GM18508 (cell line): ENCODE measurements around the gene DDX24.
A peak's percentile ranks its signal among the peaks of the same experiment; 100 is the strongest.

Source experiments
- ATAC-seq: cut with Tn5 transposase; IDR thresholded peaks from one replicate; pipeline ENCODE4 v1.9.1; 2021; ENCODE audit warnings: moderate number of reproducible peaks; ENCODE audit not compliant: insufficient read depth, unreplicated experiment

DDX24 gene

GRCh38 chr14:94049625-94050023 is 31.4 kb downstream of the DDX24 start:
- ATAC-seq: no peak

DNA sequence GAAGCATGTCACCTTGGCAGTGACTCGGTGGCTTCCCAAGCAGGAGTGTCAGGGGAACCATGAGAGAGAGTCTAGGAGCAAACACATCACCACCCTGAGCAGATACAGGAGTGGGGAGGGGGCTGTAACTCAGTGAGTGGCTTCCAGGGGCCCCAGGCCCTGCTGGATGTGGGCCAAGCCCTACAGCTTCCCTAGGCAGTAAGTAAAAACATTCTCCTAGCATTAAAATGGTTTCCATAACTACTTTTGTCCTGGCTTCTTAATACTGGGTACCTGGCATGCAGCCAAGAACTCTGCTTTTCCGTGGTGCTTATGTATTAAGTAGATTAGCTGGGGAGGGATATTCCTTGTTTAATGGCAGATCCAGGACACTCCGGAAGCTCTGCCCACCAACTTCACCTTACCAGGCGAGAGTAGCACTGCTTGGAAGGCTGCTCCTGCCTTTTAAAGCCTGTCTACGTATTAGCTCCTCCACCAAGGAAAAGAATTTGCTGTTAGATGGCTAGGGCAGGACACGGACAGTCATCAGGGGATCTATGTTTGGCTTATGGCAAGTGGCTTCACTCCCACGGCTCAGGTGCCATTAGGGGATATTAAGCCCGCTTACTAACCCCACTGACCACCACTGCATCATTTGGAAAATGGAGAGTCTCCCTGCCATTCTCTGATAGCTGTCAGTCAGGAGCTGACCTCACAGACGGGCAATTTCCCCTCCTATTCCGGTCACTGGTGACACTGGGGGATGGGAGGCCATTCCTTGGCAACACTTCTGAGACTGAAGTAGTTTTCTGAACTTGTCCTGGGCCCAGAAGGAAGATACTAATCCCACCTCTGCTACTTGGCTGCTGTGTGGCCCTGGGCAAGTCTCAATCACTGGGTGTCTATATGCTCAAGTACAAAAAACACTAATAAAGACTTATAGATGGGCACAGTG is 32.0 kb downstream of the DDX24 start:
- no peak for ATAC-seq

GRCh38 chr14:94047581-94047980 is 33.4 kb downstream of the DDX24 start:
- ATAC-seq: no peak

DNA sequence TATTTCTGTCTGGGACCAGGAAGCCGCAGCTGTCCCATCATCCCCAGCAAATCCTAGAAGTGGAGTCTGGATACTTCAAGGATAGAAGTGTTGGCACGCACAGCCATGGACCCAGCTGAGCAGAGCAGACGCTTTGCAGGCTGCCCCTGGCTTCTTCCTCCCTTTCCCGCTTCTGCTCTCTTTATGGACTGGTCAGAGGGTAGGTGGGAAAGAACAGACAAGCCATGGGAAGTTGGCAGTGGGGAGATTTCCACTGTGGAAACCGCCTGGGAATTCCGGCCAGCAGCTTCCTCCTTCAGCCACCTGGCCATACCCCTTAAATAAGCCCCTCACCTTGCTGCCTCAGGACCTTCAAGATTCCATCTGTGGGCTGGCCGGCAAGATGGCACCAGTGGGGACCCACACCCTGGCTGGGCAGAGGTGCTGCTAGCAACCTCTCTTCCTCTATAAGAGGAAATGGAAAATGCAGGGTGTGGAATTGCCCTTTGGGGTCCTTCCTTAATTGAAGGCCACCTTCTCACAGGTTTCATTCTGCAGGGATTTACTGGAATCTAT is 34.2 kb downstream of the DDX24 start:
- ATAC-seq: no peak

GRCh38 chr14:94045563-94046345 is 35.2 kb downstream of the DDX24 start:
- no peak for ATAC-seq

DNA sequence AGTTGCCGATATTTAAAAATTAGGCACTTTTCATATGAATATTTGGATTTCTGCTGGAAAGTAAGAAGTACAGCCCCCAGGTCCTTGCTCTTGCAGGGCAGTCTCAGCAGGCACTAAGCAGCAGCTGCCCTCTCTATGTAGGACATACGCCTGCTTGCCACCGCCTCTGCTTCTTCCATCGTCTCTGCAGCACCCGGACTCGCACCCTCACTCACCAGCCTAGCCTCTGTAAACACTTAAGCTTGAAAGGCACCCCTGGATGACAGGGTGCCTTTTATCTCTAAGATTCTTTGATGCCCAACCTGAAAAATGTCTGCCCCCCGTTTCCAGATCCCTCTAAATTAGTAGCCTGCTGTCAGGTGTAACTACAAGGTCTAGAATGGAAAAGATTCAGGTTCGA is 35.9 kb downstream of the DDX24 start:
- ATAC-seq: no peak

- ATAC-seq: no peak
Measured at GRCh38 chr14:94044476-94045091, 36.4 kb downstream of the DDX24 start.

GRCh38 chr14:94043756-94044475 is 37.1 kb downstream of the DDX24 start:
- no peak for ATAC-seq

DNA sequence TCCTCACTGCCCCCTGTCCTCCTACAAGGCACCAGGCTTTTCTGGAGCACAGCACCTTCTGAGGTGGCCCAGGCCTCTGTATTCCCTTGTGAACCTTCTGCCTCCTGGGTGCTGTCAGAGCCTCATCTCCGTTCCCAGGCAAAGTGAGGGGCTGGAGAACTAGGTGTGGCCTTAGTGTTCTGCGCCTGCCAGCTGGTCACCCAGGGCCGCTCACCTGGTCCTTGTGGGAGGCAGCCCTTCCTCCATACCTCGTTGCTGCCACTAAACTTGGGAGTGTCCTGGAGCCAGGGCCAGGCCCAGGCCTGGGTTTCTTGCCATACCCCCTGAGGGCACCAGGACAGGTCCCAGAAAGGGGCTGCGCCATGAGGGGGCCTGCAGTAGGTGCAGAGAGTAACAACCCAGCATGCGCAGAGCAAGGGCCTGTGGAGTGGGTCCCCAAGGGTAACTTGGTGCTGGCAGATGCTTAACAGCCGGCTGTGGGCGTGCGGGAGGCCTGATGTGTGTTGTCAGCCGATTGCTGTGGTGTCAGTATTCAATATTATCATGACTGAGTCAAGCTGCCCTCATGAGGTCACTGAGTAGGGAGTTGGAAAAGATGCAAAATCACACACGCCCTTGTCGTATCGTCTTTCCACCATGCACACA is 37.8 kb downstream of the DDX24 start:
- no peak for ATAC-seq

DNA sequence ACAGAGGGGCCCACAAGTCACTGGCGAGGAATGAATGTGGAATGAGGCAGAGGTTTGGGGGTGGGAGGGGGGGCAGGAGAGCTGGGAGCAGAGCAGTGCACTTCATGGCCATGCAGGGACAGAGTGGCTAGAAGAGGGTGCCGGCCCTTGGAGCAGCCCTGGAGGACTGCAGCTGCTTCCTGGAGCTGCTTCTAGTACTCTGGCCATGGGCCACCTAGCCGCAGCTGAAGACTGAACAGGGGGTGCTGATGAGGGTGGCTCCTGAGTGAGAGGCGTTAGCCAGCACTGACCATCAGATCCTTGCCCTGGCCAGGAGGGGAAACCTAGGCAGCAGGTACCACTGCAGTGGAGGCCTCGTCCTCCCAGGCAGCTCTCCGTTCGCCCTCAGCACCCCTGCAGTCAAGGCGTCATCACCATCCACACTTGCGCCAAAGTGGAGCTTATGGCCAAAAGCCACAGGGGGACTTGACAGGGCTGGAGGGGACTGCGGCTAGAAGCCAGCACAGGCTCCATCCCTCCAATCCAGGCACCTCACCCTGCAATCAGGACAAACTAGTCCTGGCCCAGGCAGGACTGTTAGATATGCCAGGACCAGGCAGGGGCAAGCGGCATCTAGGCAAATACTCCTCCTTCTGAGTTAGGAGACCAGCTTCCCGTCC is 38.4 kb downstream of the DDX24 start:
- no peak for ATAC-seq

- ATAC-seq: no peak
Measured at GRCh38 chr14:94041551-94042346, 39.3 kb downstream of the DDX24 start.

DNA sequence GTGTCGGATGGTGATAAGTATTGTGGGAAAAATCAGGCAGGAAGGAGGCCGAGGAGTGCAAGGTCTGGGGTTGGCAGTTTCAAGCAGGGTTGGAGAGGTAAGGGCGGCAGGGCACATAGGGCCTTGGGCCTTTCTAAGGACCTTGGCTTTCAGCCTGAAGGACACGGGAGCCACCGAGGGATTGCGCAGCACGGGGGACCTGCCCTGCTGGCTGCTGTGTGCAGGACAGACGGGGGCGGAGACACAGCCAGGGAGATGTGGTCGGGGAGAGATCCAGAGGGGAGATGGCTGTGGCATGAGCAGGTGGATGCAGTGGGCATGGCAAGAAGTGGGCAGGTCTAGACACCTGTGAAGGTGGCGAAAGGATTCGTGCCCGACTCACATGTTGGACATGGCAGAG is 40.2 kb downstream of the DDX24 start:
- no peak for ATAC-seq

- no peak for ATAC-seq
Measured at GRCh38 chr14:94040247-94040646, 40.8 kb downstream of the DDX24 start.

DNA sequence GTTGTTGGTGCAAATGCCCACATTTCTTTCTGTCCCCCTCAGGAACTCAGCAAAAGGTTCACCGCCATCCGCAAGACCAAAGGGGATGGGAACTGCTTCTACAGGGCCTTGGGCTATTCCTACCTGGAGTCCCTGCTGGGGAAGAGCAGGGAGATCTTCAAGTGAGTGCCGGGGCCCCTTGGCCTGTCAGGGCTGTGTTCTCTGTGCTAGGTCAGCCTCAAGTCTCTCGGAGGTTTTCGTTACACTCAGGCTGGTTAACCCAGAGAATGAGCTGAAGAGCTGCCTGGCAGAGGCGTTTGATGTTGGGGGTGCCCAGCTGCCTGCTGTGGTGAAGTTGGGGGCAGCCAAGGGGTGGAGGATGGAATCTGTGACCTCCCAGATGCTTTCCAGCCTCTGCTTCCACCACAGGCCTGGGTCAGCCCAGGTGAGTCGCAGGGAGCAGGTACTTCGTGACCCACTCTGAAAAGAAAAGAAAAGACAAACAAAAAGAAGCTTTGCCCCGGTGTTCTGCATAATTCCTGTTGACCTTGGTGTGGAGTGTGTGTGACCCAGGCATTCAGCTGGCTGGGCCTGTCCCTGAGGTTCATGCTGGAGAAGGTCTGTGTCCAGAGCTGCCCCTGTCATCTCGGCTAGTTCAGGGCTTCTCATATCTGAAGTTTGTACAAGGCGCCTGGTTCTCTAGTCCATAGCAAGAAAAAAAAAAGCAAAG is 41.9 kb downstream of the DDX24 start:
- no peak for ATAC-seq

DNA sequence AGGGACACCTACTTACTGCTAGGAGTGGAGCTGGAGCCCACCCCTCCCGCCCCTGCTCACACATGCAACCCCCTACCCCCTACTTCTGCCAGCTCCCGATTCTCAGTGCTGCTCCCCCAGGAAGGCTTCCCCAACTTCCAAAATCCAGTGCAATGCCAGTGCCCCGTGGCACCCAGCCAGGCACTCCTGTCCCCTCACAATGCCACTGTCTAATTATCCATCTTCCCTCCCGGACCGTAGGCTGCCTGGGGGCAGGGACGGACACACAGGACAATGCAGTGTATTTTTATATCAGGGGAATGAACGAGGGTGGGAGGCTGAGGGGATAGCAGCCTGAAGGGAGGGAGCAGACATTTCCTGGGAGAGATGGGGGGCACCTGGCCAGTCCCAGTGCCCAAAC is 42.5 kb downstream of the DDX24 start:
- no peak for ATAC-seq

GRCh38 chr14:94037954-94038353 is 43.0 kb downstream of the DDX24 start:
- no peak for ATAC-seq

- peak; percentile 77 for ATAC-seq
Measured at GRCh38 chr14:94036313-94037167, 44.5 kb downstream of the DDX24 start.
